Dermis microvascular lymphatic vessel endothelial cell (primary cell): ENCODE results near the gene ATRIP. TPM values are rescaled to one million over a fixed set of nuclear protein-coding genes. Genes with fewer than 3 reads are reported as not detected.
"Not testable (repeated sequence)": the region's sequence is repeated elsewhere in the genome, so short reads cannot be mapped to it uniquely, and the experiment has no call there.

Experiments
- DNase-seq, 2 donors: peaks; one replicate each; pipeline versions ENCODE4 v3.0.0 to v3.0.0-alpha.2; 2010; ENCODE audit warnings: low read depth in 2 of 2
- total RNA-seq: library from RNA; depleted of rRNA; stranded (reverse); fragments of >200 nt; gene quantifications from 2 replicates; pipeline ENCODE4 v1.2.1, GENCODE V29; 2014

The ATRIP gene
- total RNA-seq, 1 donor from 2014 or later: 4.9 TPM

DNA sequence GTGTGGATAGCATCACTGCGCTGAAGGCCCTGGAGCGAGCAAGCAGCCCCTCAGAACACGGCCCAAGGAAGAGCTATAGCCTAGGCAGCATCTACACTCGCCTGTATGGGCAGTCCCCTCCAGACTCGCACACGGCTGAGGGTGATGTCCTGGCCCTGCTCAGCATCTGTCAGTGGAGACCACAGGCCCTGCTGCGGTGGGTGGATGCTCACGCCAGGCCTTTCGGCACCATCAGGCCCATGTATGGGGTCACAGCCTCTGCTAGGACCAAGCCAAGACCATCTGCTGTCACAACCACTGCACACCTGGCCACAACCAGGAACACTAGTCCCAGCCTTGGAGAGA is 20.5 kb downstream of the ATRIP start:
- no peak for DNase-seq

- DNase-seq: no peak
Observed at GRCh38 chr3:48467473-48468267, 21.1 kb downstream of the ATRIP start.

DNA sequence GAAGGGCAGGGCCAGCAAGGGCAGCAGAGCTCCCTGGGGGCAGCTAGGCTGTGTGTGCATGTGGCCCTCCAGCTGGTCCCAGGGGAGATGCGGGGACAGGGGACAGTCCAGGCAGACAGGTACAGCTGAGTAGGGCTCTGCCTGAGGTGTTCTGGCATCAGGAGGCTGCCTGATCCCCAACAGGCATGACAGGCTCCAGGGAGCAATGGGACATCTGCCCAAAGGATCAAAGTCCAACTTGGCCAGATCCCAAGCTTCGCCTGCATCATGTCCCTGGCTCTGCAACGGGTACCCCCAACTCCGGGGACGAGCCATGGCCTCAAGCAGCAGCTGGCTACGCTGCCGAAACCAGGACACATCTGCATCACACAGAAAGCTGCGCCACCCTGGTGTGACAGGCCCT is 21.8 kb downstream of the ATRIP start:
- no peak for DNase-seq

DNA sequence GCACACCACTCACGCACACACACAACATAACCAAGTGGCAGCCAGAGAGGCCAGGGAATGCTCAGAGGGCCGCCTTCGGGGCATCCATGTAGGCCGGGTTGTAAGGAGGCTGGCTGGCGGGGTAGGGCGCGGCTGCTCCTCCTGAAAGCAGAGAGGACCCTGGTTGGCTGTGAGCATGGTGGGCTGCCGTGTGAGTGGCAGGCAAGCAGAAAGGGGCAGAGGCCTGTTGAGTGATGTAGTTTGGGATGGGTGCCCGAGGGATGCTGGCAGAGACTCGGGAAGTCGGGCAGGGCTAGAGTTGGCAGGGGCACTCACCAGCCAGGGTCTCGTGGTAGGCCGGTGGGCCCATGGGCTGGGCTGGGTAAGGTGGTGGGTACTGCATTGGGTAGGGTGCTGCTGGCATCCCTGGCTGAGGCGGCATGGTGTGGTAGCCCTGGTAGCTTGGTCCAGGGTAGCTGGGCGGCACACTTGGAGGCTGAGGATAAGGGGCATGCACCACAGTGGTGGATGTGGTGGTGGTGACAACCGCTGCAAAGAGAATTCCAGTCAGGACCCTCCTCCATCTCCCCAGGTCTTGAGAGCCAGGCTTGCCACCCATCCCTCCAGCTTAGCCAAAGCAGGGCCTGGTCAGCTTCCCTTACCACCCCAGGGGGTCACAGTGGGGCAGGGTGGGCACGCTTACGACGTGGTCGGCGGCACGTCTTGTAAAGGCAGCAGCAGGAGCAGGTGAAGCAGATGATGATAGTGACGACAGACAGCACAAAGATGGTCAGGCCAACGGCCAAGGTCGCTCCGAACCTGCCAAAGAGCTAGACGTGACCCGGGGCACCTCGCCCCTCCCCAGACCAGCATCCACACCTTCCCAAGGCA is 22.7 kb downstream of the ATRIP start:
- DNase-seq: no peak

GRCh38 chr3:48470286-48470685 is 23.7 kb downstream of the ATRIP start:
- no peak for DNase-seq

- no peak for DNase-seq
Observed at GRCh38 chr3:48472673-48472922, 26.1 kb downstream of the ATRIP start.

DNA sequence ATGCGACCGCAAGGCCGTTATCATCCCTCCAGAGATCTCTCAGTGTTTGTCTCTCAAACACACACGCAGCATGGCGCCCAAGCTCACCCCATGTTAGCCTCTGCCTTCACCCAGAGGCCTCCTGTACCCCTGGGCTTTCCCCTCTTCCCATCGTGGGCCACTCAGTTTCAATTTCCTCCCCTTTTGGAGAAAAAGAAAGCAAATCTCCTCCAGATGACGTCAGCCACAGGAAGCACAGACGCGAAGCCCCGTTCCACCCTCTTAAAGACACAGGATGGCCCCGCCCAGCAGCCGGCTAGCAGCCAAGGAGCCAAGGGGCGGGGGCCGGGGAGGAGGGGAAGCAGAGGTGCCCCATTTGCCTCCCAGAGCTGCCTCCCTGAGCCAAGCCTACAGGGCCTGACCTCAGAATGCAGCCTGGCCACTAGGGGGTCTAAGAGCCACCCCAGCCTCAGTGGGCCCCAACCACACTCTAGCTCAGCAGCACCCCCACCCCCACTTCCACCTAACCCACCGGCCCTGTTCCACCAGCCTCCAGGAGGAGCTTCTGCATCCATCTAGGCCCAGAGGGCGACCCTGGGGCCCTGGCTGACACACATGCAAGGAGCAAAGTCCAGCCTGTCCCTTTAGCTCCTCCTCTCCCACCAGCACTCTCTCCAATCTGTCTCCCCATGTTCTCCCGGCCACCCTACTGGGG is 26.5 kb downstream of the ATRIP start:
- peak in 1 of 2 donors; percentile 82 for DNase-seq

DNA sequence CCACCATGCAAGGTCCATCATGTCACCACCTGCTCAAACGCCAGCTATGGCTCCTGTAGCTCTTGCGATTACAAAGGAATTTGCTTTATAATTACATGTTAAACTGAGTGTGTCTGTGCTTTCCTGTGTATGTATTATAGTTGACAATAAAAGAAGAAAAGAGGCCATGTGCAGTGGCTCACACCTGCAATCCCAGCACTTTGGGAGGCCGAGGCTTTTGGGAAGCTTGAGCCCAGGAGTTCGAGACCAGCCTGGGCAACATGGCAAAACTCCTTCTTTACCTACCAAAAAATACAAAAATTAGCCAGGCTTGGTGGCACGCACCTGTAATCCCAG is 27.0 kb downstream of the ATRIP start:
- DNase-seq: no peak

DNA sequence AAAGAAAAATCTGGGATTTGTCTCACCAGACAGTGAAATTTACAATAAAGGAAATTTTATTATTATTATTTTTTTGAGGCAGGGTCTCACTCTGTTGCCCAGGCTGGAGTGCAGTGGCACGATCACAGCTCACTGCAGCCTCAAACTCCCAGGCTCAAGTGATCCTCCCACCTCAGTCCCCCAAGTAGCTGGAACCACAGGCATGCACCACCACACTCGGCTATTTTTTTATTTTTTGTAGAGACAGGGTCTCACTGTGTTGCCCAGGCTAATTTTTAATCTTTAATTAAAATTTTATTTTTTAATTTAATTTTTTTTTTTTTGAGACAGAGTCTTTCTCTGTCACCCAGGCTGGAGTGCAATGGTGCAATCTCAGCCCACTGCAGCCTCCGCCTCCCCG is 27.5 kb downstream of the ATRIP start:
- not testable (repeated sequence) for DNase-seq

DNA sequence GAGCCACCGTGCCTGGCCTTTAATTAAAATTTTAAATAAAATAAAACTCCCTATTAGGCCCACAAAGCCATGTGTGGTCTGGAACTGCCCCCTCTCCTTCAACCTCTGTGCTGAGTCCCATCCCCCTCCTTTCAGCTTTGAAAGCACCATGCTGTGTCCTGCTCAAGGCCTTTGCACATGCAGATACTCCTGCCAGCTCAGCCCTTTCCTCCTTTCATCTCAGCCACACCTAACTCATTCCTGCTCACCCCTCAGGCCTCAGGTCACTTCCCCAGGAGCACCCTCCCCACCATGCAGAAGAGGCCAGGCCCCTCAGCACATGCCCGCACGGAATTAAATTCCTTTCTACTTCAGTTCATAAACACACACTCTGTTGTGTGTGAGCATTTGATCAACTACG is 28.1 kb downstream of the ATRIP start:
- DNase-seq: no peak

DNA sequence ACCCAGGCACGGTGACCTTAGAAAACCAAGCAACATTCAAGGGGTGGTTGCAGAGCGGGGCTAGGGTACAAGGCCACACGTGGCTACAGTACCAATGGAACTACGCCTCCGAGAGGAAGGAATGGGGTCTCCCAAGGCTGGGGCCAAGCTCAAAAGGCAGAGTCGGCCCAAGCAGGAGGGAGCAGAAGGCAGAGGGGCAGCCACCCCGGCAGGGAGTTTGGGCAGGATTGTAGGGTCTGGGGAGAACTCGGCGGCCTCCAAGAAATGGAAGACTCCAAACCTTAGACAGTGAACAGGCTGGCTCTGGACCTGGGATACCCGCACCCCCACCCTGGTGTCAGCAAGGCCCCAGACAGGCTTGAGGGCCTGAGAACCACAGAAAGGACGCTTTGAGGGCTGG is 28.7 kb downstream of the ATRIP start:
- DNase-seq: no peak

GRCh38 chr3:48476426-48477053 is 30.0 kb downstream of the ATRIP start:
- no peak for DNase-seq

GRCh38 chr3:48477959-48478520 is 31.5 kb downstream of the ATRIP start:
- no peak for DNase-seq

DNA sequence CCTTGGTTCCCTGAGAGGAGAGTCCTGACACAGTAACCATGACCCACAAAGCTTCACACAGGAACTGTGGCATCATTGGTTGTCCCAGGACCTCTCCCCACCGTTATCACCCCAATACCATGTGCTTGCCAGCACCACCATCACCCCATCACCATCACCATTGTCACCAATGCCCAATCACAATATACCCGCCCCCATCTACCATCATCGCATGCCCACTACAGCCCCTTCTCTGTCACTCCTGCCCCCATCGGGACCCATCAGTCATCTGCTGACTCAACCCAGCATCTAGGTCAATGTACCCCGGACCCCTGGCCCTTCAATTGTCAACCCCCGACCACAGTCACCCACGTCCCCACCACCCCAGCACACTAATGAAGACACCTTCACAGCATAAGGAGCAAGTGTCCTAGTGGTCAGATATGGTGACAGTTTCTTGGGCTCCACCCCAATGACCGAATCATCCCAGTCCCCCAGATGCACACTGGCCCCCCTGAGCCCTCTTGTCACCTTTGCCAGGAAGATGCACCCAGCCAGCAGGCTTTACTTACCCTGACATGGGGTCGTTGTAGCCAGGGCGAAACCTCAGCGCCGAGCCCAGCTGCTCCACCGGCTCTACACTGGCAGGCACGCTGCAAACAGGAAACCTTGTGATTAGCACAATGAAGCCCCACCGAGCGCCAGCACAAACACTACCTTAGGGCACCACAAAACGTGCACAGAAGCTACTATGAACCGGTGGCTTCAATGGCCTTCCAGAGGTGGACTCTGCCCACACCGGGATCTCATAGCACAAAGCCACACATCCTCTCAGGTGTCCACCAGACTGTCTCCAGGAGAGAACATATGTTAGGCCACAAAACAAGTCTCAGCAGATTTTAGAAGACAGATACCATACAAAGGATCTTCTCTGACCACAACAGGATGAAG is 32.4 kb downstream of the ATRIP start:
- peak in 1 of 2 donors; percentile 42 for DNase-seq

DNA sequence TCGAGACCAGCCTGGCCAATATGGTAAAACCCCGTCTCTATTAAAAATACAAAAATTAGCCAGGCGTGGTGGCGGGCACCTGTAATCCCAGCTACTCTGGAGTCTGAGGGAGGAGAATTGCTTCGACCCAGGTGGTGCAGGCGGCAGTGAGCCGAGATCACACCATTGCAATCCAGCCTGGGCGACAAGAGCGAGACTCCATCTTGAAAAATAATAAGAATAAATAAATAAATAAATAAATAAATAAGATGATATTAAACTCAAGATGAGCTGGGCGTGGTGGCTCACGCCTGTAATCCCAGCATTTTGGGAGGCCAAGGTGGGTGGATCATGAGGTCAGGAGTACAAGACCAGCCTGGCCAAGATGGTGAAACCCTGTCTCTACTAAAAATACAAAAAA is 34.4 kb downstream of the ATRIP start:
- not testable (repeated sequence) for DNase-seq

DNA sequence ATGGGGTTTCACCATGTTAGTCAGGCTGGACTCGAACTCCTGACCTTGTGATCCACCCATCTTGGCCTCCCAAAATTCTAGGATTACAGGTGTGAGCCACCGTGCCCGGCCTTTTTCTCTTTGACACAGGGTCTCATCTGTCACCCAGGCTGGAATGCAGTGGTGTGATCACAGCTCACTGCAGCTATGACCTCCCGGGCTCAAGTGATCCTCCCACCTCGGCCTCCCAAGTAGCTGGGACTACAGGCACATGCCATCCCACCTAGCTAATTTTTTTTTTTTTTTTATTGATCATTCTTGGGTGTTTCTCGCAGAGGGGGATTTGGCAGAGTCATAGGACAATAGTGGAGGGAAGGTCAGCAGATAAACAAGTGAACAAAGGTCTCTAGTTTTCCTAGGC is 36.3 kb downstream of the ATRIP start:
- not testable (repeated sequence) for DNase-seq

DNA sequence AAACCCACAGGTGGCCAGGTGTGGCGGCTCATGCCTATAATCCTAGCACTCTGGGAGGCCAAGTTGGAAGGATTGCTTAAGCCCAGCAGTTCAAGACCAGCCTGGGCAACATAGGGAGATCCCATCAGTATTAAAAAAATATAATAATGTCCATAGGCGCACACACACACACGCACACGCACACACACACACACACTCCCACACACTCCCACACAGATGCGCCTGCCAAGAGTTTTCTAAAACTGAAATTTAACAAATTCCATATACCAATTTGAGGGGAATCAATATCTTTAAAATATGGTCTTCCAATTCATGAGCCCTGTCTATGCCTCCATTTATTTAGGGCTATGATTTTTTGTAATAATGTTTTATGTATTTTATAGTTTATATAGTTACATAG is 40.4 kb downstream of the ATRIP start:
- no peak for DNase-seq

GRCh38 chr3:48492461-48493202 is 46.1 kb downstream of the ATRIP start:
- no peak for DNase-seq

GRCh38 chr3:48493203-48493501 is 46.6 kb downstream of the ATRIP start:
- no peak for DNase-seq

DNA sequence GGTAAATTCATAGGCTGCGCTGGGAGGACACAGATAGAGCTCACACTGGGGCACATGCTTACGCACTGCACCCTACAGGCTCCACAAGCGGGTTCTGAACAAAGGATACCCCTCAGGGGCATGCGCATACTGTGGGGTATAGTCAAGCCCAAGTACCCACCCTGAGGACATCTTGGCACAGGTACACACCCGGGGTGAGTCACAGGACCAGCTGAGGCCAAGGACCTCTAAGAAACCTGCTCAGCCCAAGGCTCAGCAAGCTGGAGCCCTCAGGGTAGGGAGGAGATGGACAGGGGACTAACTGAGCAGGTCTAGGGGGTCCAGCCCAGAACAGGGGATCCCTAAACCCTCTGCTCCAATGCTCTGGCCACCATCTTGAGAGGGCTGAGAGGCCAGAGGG is 54.1 kb downstream of the ATRIP start:
- DNase-seq: no peak
